Loucy (cell line): Measurements from ENCODE around the gene NOD2.

Source experiments
- H2AFZ ChIP-seq: fragments of 200-600 bp; sonication (generic); 2 replicates; pipeline ENCODE4 v1.6.0; 2016; ENCODE audit warnings: antibody characterized with exemption, mild to moderate bottlenecking, low read length, moderate library complexity
- H3F3A ChIP-seq: fragments of 200-600 bp; 2 replicates; pipeline ENCODE4 v1.6.0; 2016; ENCODE audit warnings: antibody characterized with exemption, low read depth, mild to moderate bottlenecking
- H3K27me3 ChIP-seq: fragments of 200-600 bp; sonication (generic); 2 replicates; pipeline ENCODE4 v1.6.1; 2014; ENCODE audit warnings: low read length, mild to moderate bottlenecking; ENCODE audit not compliant: insufficient read depth, poor library complexity, severe bottlenecking
- H3K36me3 ChIP-seq: fragments of 200-600 bp; sonication (generic); 2 replicates; pipeline ENCODE4 v1.6.1; 2016; ENCODE audit warnings: low read length; ENCODE audit not compliant: insufficient read depth
- H3K4me1 ChIP-seq: fragments of 200-600 bp; sonication (generic); 2 replicates; pipeline ENCODE4 v1.5.1; 2014; ENCODE audit warnings: low read length, mild to moderate bottlenecking; ENCODE audit not compliant: insufficient read depth, poor library complexity, severe bottlenecking
- H3K4me2 ChIP-seq: fragments of 200-600 bp; sonication (generic); 2 replicates; pipeline ENCODE4 v1.6.0; 2014; ENCODE audit warnings: antibody characterized with exemption, low read length, low read depth, mild to moderate bottlenecking; ENCODE audit not compliant: poor library complexity, severe bottlenecking
- H3K4me3 ChIP-seq: fragments of 200-600 bp; sonication (generic); 2 replicates; pipeline ENCODE4 v1.5.1; 2014; ENCODE audit warnings: low read length, mild to moderate bottlenecking, mixed read lengths; ENCODE audit not compliant: poor library complexity, severe bottlenecking
- H3K79me2 ChIP-seq: fragments of 200-600 bp; sonication (generic); 2 replicates; pipeline ENCODE4 v1.6.1; 2014; ENCODE audit warnings: low read length; ENCODE audit not compliant: insufficient read depth
- H3K9ac ChIP-seq: fragments of 200-600 bp; sonication (generic); 2 replicates; pipeline ENCODE4 v1.6.0; 2014; ENCODE audit warnings: mild to moderate bottlenecking, low read depth, low read length, moderate library complexity; ENCODE audit not compliant: poor library complexity, severe bottlenecking
- H3K9me2 ChIP-seq: fragments of 200-600 bp; sonication (generic); replicated peaks from 2 replicates; pipeline ENCODE4 v1.6.1; 2016; ENCODE audit warnings: low read depth, low read length, mixed read lengths
- H3K9me3 ChIP-seq: fragments of 200-600 bp; sonication (generic); 2 replicates; pipeline ENCODE4 v1.6.1; 2014; ENCODE audit warnings: mild to moderate bottlenecking, antibody characterized with exemption, low read length, low read depth; ENCODE audit not compliant: insufficient read depth
- H4K20me1 ChIP-seq: fragments of 200-600 bp; sonication (generic); 2 replicates; pipeline ENCODE4 v1.6.0; 2014; ENCODE audit warnings: antibody characterized with exemption, low read length, mild to moderate bottlenecking; ENCODE audit not compliant: insufficient read depth, poor library complexity, severe bottlenecking
- EZH2phosphoT487 ChIP-seq: fragments of 200-600 bp; IDR thresholded peaks from 2 replicates; pipeline ENCODE4 v1.6.1; 2018; ENCODE audit warnings: antibody characterized with exemption, mild to moderate bottlenecking, moderate library complexity, borderline replicate concordance
- TF ChIP-seq, protein P1 (sequence below): fragments of 200-600 bp; sonication (generic); conservative IDR thresholded peaks from 2 replicates; pipeline ENCODE4 v1.5.1; 2014; ENCODE audit warnings: mild to moderate bottlenecking, antibody characterized with exemption, low read length

NOD2 gene

DNA sequence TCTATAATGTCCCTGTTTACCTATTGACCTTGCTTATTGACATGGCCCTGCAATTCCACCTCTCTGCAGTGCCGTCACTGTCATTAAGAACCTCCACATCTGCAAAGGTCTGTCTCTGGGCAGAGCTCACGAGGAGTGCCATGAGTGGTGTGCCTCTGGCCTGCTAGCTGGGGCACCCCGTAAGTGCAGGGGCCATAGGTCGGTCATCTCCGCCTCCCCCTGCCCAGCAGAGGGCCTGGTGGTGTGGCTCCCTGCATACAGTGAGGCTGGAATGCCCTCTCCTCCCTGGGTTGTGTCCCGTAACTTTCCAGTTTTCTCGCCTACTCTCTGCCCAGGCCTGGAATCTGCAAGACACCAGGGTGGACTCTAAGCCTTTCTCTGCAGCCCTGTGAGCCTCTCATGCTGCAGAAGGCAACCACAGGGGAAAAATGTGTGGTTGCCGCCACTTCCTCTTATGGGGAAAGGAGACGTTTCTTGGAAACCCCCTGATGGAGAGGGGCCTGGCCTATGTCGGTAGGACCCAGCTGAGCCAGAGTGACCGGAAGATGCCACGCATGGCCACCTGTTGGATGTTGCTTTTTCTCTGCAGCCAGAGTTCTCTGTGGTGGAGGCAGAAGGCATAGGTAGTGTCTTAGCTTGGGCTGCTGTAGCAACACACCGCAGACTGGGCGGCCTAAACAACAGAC is 9.6 kb upstream of the NOD2 start:
- Histone ChIP-seq H2AFZ (0 out of 2 replicates have a peak overlapping the region, but pooled peaks have one; percentile 14), H3K9ac (peak overlapping the region; percentile 64), H3K4me2 (peak overlapping the region; percentile 70), H3F3A (no peaks in the 10 kb centered on the region), H3K36me3 (no peaks in the 10 kb centered on the region), H3K9me2 (no peaks in the 10 kb centered on the region), H3K9me3 (no peaks in the 10 kb centered on the region), H3K79me2 (peaks cover 27% of the 10 kb centered on the region), H3K27me3 (no peaks in the 10 kb centered on the region), H3K4me1 (peaks cover 63% of the 10 kb centered on the region), H4K20me1 (no peaks in the 10 kb centered on the region), H3K4me3 (peak overlapping the region; percentile 47)
- TF ChIP-seq, protein P1, sequence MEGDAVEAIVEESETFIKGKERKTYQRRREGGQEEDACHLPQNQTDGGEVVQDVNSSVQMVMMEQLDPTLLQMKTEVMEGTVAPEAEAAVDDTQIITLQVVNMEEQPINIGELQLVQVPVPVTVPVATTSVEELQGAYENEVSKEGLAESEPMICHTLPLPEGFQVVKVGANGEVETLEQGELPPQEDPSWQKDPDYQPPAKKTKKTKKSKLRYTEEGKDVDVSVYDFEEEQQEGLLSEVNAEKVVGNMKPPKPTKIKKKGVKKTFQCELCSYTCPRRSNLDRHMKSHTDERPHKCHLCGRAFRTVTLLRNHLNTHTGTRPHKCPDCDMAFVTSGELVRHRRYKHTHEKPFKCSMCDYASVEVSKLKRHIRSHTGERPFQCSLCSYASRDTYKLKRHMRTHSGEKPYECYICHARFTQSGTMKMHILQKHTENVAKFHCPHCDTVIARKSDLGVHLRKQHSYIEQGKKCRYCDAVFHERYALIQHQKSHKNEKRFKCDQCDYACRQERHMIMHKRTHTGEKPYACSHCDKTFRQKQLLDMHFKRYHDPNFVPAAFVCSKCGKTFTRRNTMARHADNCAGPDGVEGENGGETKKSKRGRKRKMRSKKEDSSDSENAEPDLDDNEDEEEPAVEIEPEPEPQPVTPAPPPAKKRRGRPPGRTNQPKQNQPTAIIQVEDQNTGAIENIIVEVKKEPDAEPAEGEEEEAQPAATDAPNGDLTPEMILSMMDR: no peak
- TF ChIP-seq EZH2phosphoT487: no peak

DNA sequence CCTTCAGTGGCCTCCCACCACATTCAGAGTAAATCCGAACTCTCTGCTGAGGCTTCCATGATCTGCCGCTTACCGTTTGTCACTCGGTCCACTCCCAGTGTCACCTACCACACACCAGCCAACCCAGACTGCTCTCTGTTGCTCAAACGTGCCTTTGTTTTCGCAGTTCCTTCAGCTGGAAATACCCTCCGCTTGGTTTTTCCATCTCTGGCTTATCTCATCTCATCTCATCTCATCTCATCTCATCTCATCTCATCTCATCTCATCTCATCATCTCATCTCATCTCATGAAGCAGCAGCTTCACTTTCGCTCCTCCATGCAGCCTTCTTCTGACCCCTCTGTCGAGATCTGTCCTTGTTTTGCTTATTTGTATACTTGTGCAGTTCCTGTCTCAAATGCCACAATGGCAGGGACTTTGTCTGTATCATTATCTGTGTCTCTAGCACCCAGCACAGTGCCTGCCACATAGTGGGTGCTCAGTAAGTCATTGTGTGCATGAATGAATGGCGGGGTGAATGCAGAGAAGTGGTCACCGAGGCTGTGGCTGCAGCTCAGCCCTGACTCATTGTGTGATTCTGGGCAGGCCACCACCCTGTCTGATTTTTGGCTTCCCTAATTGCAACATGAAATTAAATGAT is 8.5 kb upstream of the NOD2 start:
- H3K27me3 ChIP-seq: no peaks in the 10 kb centered on the region
- H3K36me3 ChIP-seq: no peaks in the 10 kb centered on the region
- no peaks in the 10 kb centered on the region for H3K9me2 ChIP-seq
- H3K79me2 ChIP-seq: peaks cover 16% of the 10 kb centered on the region
- H3K4me1 ChIP-seq: peaks cover 55% of the 10 kb centered on the region
- peak overlapping the region; percentile 70 for H3K4me2 ChIP-seq
- H3K4me3 ChIP-seq: no peak overlapping the region
- H2AFZ ChIP-seq: no peak overlapping the region
- no peaks in the 10 kb centered on the region for H4K20me1 ChIP-seq
- no peaks in the 10 kb centered on the region for H3K9me3 ChIP-seq
- H3K9ac ChIP-seq: peak overlapping the region; percentile 64
- no peaks in the 10 kb centered on the region for H3F3A ChIP-seq
- TF ChIP-seq, protein P1: no peak
- no peak for TF ChIP-seq EZH2phosphoT487

DNA sequence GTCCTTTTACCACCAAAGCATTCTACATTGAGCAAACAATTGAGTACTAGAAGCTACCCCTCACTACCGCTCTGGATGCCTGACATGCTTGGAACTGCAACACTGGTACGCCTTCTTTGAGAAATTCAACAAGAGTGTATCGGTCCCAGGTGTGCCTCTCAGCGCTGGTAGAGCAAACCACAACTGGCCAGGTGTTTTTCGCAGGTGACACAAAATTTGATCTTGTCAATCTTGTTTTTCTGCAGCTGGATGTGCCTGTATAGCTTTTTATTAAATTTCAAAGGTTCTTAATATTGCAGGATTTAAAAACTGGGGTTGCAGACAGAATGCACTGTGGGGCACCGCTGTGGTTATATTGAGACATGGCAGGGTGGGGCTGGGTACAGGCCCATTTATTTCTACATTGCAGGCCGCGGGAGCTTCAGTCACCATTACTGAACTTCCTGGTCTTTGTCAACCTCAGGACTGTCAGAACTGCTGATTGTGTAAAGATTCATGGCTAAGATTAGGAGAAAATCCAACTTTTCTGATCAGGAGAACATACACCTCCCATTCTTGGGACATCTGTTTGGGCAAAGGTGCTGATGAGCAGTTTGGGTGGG is 7.8 kb upstream of the NOD2 start:
- no peak overlapping the region for H2AFZ ChIP-seq

More for the DNA sequence above, 7.8 kb upstream of the NOD2 start:
- peaks cover 49% of the 10 kb centered on the region for H3K4me1 ChIP-seq
- no peaks in the 10 kb centered on the region for H3F3A ChIP-seq
- H3K27me3 ChIP-seq: no peaks in the 10 kb centered on the region
- no peaks in the 10 kb centered on the region for H3K9me3 ChIP-seq
- no peaks in the 10 kb centered on the region for H3K9me2 ChIP-seq
- H3K4me3 ChIP-seq: no peak overlapping the region
- TF ChIP-seq, protein P1: no peak
- no peak for TF ChIP-seq EZH2phosphoT487
- no peak overlapping the region for H3K4me2 ChIP-seq
- peak overlapping the region; percentile 64 for H3K9ac ChIP-seq
- H3K36me3 ChIP-seq: no peaks in the 10 kb centered on the region
- no peaks in the 10 kb centered on the region for H4K20me1 ChIP-seq
- H3K79me2 ChIP-seq: peaks cover 10% of the 10 kb centered on the region
